H1 (cell line): ENCODE data around the gene HLA-DQA1. TPM values are rescaled to one million over a fixed set of nuclear protein-coding genes. Genes with fewer than 3 reads are reported as not detected.

Source experiments
- CTCF ChIA-PET: fragments of 300-600 bp; sonication (Branson Sonifier 250); formaldehyde crosslinking; loops from one replicate; lab custom pipeline; 2021; ENCODE audit not compliant: partially characterized antibody; lab: Charles Lee
- POLR2A ChIA-PET: fragments of 300-600 bp; sonication (Branson Sonifier 250); formaldehyde crosslinking; loops from one replicate; lab custom pipeline; 2021; ENCODE audit warnings: inconsistent platforms; ENCODE audit not compliant: partially characterized antibody; lab: Charles Lee
- DNase-seq, 2 experiments: peaks; one replicate each; pipeline versions ENCODE4 v3.0.0 to v3.0.0-alpha.2; 2010 to 2022; ENCODE audit warnings: low spot score in 2 of 2, low read depth in 1 of 2, mixed read lengths in 1 of 2
- FAIRE-seq: peaks from 2 replicates; lab custom pipeline; 2011; peaks lifted over from hg19 to GRCh38; lab: Jason Lieb, UNC
- H2AFZ ChIP-seq: 2 replicates; pipeline ENCODE4 v1.8.1; 2012; ENCODE audit warnings: low read length, inconsistent platforms
- H2AK5ac ChIP-seq: 2 replicates; pipeline ENCODE4 v1.6.1; 2013; ENCODE audit warnings: low read depth, low read length
- H2BK120ac ChIP-seq: replicated peaks from 2 replicates; pipeline ENCODE3; 2013; ENCODE audit warnings: low read depth, low read length, inconsistent platforms
- H2BK12ac ChIP-seq: 2 replicates; pipeline ENCODE4 v1.6.1; 2013; ENCODE audit warnings: low read depth, low read length
- H2BK15ac ChIP-seq: 2 replicates; pipeline ENCODE4 v1.6.1; 2013; ENCODE audit warnings: low read length
- H2BK20ac ChIP-seq: 2 replicates; pipeline ENCODE4 v1.6.1; 2013; ENCODE audit warnings: low read length
- H2BK5ac ChIP-seq: 2 replicates; pipeline ENCODE4 v1.6.1; 2013; ENCODE audit warnings: low read depth, low read length
- H3K14ac ChIP-seq: 2 replicates; pipeline ENCODE4 v1.6.1; 2013; ENCODE audit warnings: inconsistent platforms; ENCODE audit not compliant: insufficient read length
- H3K18ac ChIP-seq: 2 replicates; pipeline ENCODE4 v1.6.1; 2013; ENCODE audit warnings: low read length; ENCODE audit errors: extremely low read depth
- H3K23ac ChIP-seq: 2 replicates; pipeline ENCODE4 v1.6.1; 2013; ENCODE audit warnings: inconsistent platforms; ENCODE audit not compliant: insufficient read length
- H3K23me2 ChIP-seq: 2 replicates; pipeline ENCODE4 v1.6.1; 2013; ENCODE audit warnings: low read depth, low read length
- H3K27ac ChIP-seq: 2 replicates; pipeline ENCODE4 v1.6.1; 2011; ENCODE audit warnings: low read depth, low read length, inconsistent platforms
- H3K27me3 ChIP-seq, 4 experiments: replicated peaks in 1 of 4; 1 replicate in 1 of 4; 2 replicates in 3 of 4; pipeline versions ENCODE4 v1.6.1 to v1.8.1; 2011 to 2013; ENCODE audit warnings: low read length in 3 of 4, mild to moderate bottlenecking in 3 of 4, inconsistent platforms in 2 of 4, mixed read lengths in 2 of 4, moderate library complexity in 1 of 4; ENCODE audit not compliant: control insufficient read depth in 3 of 4, insufficient read depth in 3 of 4; ENCODE audit errors: extremely low read depth in 1 of 4
- H3K36me3 ChIP-seq, 4 experiments: 2 replicates each; pipeline versions ENCODE4 v1.6.1 to v1.8.1; 2011 to 2013; ENCODE audit warnings: mild to moderate bottlenecking in 4 of 4, low read length in 3 of 4, moderate library complexity in 2 of 4, control low read depth in 1 of 4, inconsistent platforms in 1 of 4; ENCODE audit not compliant: insufficient read depth in 4 of 4, control insufficient read depth in 2 of 4
- H3K4ac ChIP-seq: replicated peaks from 2 replicates; pipeline ENCODE3; 2013; ENCODE audit warnings: low read length, low read depth, mixed read lengths, inconsistent platforms; ENCODE audit not compliant: insufficient read length
- H3K4me1 ChIP-seq, 4 experiments: replicated peaks in 1 of 4; 1 replicate in 1 of 4; 2 replicates in 3 of 4; pipeline versions ENCODE4 v1.6.1 to v1.8.1; 2011 to 2013; ENCODE audit warnings: low read length in 3 of 4, inconsistent platforms in 2 of 4, mixed read lengths in 1 of 4; ENCODE audit not compliant: insufficient read depth in 4 of 4, control insufficient read depth in 3 of 4
- H3K4me2 ChIP-seq, 2 experiments: 2 replicates each; pipeline versions ENCODE4 v1.6.1 to v1.8.1; 2011 to 2013; ENCODE audit warnings: low read depth in 2 of 2, low read length in 2 of 2, control low read depth in 1 of 2, inconsistent platforms in 1 of 2, mild to moderate bottlenecking in 1 of 2; ENCODE audit not compliant: insufficient read depth in 1 of 2
- H3K4me3 ChIP-seq, 4 experiments: fragments of 200-600, 300-600 bp in 1 of 4; sonication (generic), shearing (Covaris generic), sonication (Bioruptor Twin) in 1 of 4; 2 replicates each; pipeline versions ENCODE4 v1.5.1 to v1.8.1; 2011 to 2016; ENCODE audit warnings: low read length in 4 of 4, low read depth in 3 of 4, control low read depth in 2 of 4, inconsistent platforms in 2 of 4, mild to moderate bottlenecking in 2 of 4, mixed read lengths in 1 of 4, moderate library complexity in 1 of 4; ENCODE audit not compliant: insufficient read depth in 2 of 4; ENCODE audit errors: extremely low read depth in 1 of 4
- H3K56ac ChIP-seq: replicated peaks from 2 replicates; pipeline ENCODE3; 2013; ENCODE audit warnings: low read depth, mild to moderate bottlenecking, mixed read lengths, low read length, inconsistent platforms; ENCODE audit not compliant: insufficient read length
- H3K79me1 ChIP-seq: 2 replicates; pipeline ENCODE4 v1.6.1; 2013; ENCODE audit warnings: low read depth, low read length, control low read depth
- H3K79me2 ChIP-seq, 2 experiments: 2 replicates each; pipeline versions ENCODE4 v1.6.1 to v1.8.1; 2012 to 2013; ENCODE audit warnings: low read length in 2 of 2, mild to moderate bottlenecking in 2 of 2, inconsistent platforms in 1 of 2; ENCODE audit not compliant: insufficient read depth in 2 of 2, control insufficient read depth in 1 of 2
- H3K9ac ChIP-seq, 4 experiments: replicated peaks in 1 of 4; 1 replicate in 1 of 4; 2 replicates in 3 of 4; pipeline versions ENCODE4 v1.6.1 to v1.8.1; 2011 to 2013; ENCODE audit warnings: low read depth in 3 of 4, low read length in 3 of 4, control low read depth in 2 of 4, mild to moderate bottlenecking in 2 of 4, moderate library complexity in 2 of 4, inconsistent platforms in 1 of 4; ENCODE audit errors: extremely low read depth in 1 of 4
- H3K9me3 ChIP-seq, 2 experiments: 2 replicates each; pipeline versions ENCODE4 v1.6.1 to v1.8.1; 2012 to 2013; ENCODE audit warnings: mild to moderate bottlenecking in 2 of 2, moderate library complexity in 2 of 2, control low read depth in 1 of 2, inconsistent platforms in 1 of 2, low read depth in 1 of 2, low read length in 1 of 2, mixed read lengths in 1 of 2; ENCODE audit not compliant: insufficient read depth in 2 of 2
- H4K20me1 ChIP-seq, 2 experiments: replicated peaks in 1 of 2; 2 replicates each; pipeline versions ENCODE3 to v1.8.1; 2011 to 2013; ENCODE audit warnings: inconsistent platforms in 2 of 2, low read length in 2 of 2, mild to moderate bottlenecking in 1 of 2; ENCODE audit not compliant: insufficient read depth in 2 of 2, control insufficient read depth in 1 of 2
- H4K5ac ChIP-seq: 2 replicates; pipeline ENCODE4 v1.6.1; 2013; ENCODE audit warnings: low read length, low read depth, mixed read lengths, inconsistent platforms; ENCODE audit not compliant: insufficient read length
- H4K8ac ChIP-seq: 2 replicates; pipeline ENCODE4 v1.8.0; 2013; ENCODE audit warnings: mild to moderate bottlenecking, moderate library complexity, low read length, inconsistent platforms; ENCODE audit not compliant: insufficient read depth; ENCODE audit errors: extremely low read depth
- H4K91ac ChIP-seq: replicated peaks from 2 replicates; pipeline ENCODE3; 2013; ENCODE audit warnings: low read length, mixed read lengths, inconsistent platforms; ENCODE audit not compliant: insufficient read length
- ASH2L ChIP-seq: fragments of 200-600, 300-600 bp; sonication (generic); IDR thresholded peaks from one replicate; pipeline ENCODE4 v1.7.1; 2017; ENCODE audit warnings: low read length
- CHD2 ChIP-seq: IDR thresholded peaks from 2 replicates; pipeline ENCODE4 v1.6.1; 2012; ENCODE audit warnings: low read length, improper control_type of control experiment
- CTBP2 ChIP-seq: IDR thresholded peaks from 2 replicates; pipeline ENCODE4 v1.7.0; 2011; ENCODE audit warnings: borderline replicate concordance, mild to moderate bottlenecking, moderate library complexity, mixed read lengths, low read length; ENCODE audit not compliant: insufficient read depth, insufficient read length
- EP300 ChIP-seq, 2 experiments: IDR thresholded peaks; 1 replicate in 1 of 2; 2 replicates in 1 of 2; pipeline ENCODE4 v1.6.1; 2011 to 2012; ENCODE audit warnings: low read depth in 2 of 2, low read length in 2 of 2, mild to moderate bottlenecking in 2 of 2, borderline replicate concordance in 1 of 2, inconsistent platforms in 1 of 2, moderate library complexity in 1 of 2
- JUN ChIP-seq: IDR thresholded peaks from 2 replicates; pipeline ENCODE4 v1.6.1; 2011; ENCODE audit warnings: low read depth, mild to moderate bottlenecking, improper control_type of control experiment, low read length
- NRF1 ChIP-seq: IDR thresholded peaks from 2 replicates; pipeline ENCODE4 v1.6.1; 2011; ENCODE audit warnings: mild to moderate bottlenecking, low read depth, low read length, improper control_type of control experiment
- RBBP5 ChIP-seq: IDR thresholded peaks from 2 replicates; pipeline ENCODE4 v1.7.1; 2012; ENCODE audit warnings: low read depth, mild to moderate bottlenecking, inconsistent platforms, low read length, moderate library complexity, borderline replicate concordance
- SIX5 ChIP-seq: IDR thresholded peaks from 2 replicates; pipeline ENCODE4 v1.6.1; 2011; ENCODE audit warnings: mild to moderate bottlenecking, low read depth, low read length
- SP1 ChIP-seq: IDR thresholded peaks from 2 replicates; pipeline ENCODE4 v1.6.1; 2011; ENCODE audit warnings: low read depth, low read length
- SP2 ChIP-seq: IDR thresholded peaks from 2 replicates; pipeline ENCODE4 v1.6.1; 2012; ENCODE audit warnings: mild to moderate bottlenecking, low read length, inconsistent platforms
- TAF1 ChIP-seq: IDR thresholded peaks from 2 replicates; pipeline ENCODE4 v1.6.1; 2011; ENCODE audit warnings: mild to moderate bottlenecking, low read depth, low read length
- TAF7 ChIP-seq: optimal IDR thresholded peaks from 2 replicates; pipeline ENCODE3; 2011; ENCODE audit warnings: low read depth, mild to moderate bottlenecking, inconsistent platforms, low read length, moderate library complexity, borderline replicate concordance
- TBP ChIP-seq: IDR thresholded peaks from 2 replicates; pipeline ENCODE4 v1.6.1; 2011; ENCODE audit warnings: low read depth, low read length, improper control_type of control experiment
- ZNF274 ChIP-seq: IDR thresholded peaks from 2 replicates; pipeline ENCODE4 v1.7.0; 2012; ENCODE audit warnings: low read length, borderline replicate concordance; ENCODE audit errors: extremely low read depth
- WGBS, 2 experiments: shearing (Covaris generic) in 1 of 2; methylation state at CpG; one replicate each; pipeline versions ENCODE4 v1.1.6 to v1.1.7; 2013 to 2015; ENCODE audit warnings: low lambda C conversion rate in 2 of 2, mixed read lengths in 2 of 2, inconsistent platforms in 1 of 2, low coverage in 1 of 2, missing lambda C conversion rate in 1 of 2; ENCODE audit not compliant: insufficient replicate concordance in 2 of 2, insufficient coverage in 1 of 2, insufficient read length in 1 of 2; ENCODE audit errors: extremely low coverage in 1 of 2, missing lambda C conversion rate in 1 of 2; 5-methylcytosine and 5-hydroxymethylcytosine counted together
- polyA plus RNA-seq, 7 experiments: library from polyadenylated mRNA; depleted of rRNA in 3 of 7; stranded (reverse) in 5 of 7; unstranded in 2 of 7; fragments of >200 nt in 5 of 7; fragments of 200-250 nt in 2 of 7; gene quantifications; 1 replicate in 5 of 7; 2 replicates in 1 of 7; 4 replicates in 1 of 7; pipeline versions ENCODE4 v1.2.1 to v1.2.3, GENCODE V29; 2011 to 2013; ENCODE audit warnings: missing spikeins in 2 of 7, mixed read lengths in 2 of 7
- total RNA-seq: library from RNA; stranded (reverse); fragmentation: NEBNext Ultra II Directional; extraction: Animal tissue kit (Norgen Biotek cat#: 25700); gene quantifications from 2 replicates; pipeline ENCODE4 v1.2.1, GENCODE V29; 2021
- TF ChIP-seq, protein P1 (sequence below): IDR thresholded peaks from 2 replicates; pipeline ENCODE4 v1.6.1; 2011; ENCODE audit warnings: low read length, improper control_type of control experiment

The HLA-DQA1 gene
- total and polyA plus RNA-seq, 2 of the 8 experiments (the other 6 are each of a cell fraction or from before 2014, with no cell fraction given) = 0.12 TPM; not detected in 1

DNA sequence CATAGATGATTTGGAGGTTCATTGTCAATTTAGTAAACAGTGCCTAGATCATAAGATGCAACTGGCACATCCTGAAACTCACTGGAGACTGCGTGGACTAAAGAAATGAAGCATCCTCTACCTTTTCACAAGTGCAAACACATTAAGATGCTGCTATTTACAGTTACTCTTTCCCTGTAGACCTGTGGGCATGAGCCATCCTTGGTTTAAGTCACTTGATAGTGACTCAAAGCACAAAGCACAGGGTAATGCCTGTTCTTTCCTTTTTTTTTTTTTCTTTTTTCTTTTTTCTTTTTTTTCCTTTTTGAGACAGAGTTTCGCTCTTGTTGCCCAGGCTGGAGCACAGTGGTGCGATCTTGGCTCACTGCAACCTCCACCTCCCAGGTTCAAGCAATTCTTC lies 10.0 kb upstream of the HLA-DQA1 start:
- Histone ChIP-seq H3K23me2 (no peaks in the 10 kb centered on the region), H3K4me2 (no peak overlapping the region), H2BK12ac (no peak overlapping the region), H3K56ac (no peak overlapping the region), H3K27me3 (no peaks in the 10 kb centered on the region), H2BK5ac (no peak overlapping the region), H3K4me3 (no peak overlapping the region), H4K5ac (no peak overlapping the region), H3K27ac (no peak overlapping the region), H3K14ac (no peak overlapping the region), H2AFZ (no peak overlapping the region), H2BK20ac (no peak overlapping the region), H3K79me1 (no peaks in the 10 kb centered on the region), H3K4me1 (no peaks in the 10 kb centered on the region), H3K4ac (no peak overlapping the region), H3K23ac (no peak overlapping the region), H3K9ac (no peak overlapping the region), H3K18ac (no peak overlapping the region), H2BK15ac (no peak overlapping the region), H3K36me3 (no peaks in the 10 kb centered on the region), H2AK5ac (no peak overlapping the region), H2BK120ac (no peak overlapping the region), H4K20me1 (no peaks in the 10 kb centered on the region), H4K8ac (no peak overlapping the region), H3K9me3 (no peaks in the 10 kb centered on the region), H3K79me2 (no peaks in the 10 kb centered on the region), H4K91ac (no peak overlapping the region)
- CTCF ChIA-PET = no interaction called here
- POLR2A ChIA-PET = no interaction called here
- no peak for DNase-seq
- 0% methylated on average over 1 of the region's 3 CpGs; no CpG with 5 or more reads in 1 of the 2 experiments for WGBS, 2 experiments
- no peak for FAIRE-seq
- TF ChIP-seq RBBP5 = no peak
- no peak for TF ChIP-seq EP300 (IDR thresholded peaks at IDR 0.05; ENCODE audit: borderline replicate concordance in 1 of 2, low read depth in 2 of 2, low read length in 2 of 2)
- TF ChIP-seq CTBP2 = no peak
- TF ChIP-seq TAF1 = no peak
- TF ChIP-seq TAF7 = no peak
- TF ChIP-seq CHD2 = no peak
- TF ChIP-seq ZNF274 = no peak
- TF ChIP-seq, protein P1, sequence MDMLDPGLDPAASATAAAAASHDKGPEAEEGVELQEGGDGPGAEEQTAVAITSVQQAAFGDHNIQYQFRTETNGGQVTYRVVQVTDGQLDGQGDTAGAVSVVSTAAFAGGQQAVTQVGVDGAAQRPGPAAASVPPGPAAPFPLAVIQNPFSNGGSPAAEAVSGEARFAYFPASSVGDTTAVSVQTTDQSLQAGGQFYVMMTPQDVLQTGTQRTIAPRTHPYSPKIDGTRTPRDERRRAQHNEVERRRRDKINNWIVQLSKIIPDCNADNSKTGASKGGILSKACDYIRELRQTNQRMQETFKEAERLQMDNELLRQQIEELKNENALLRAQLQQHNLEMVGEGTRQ = no peak
- TF ChIP-seq SP1 = no peak
- no peak for TF ChIP-seq ASH2L
- TF ChIP-seq NRF1 = no peak
- no peak for TF ChIP-seq SP2
- no peak for TF ChIP-seq SIX5
- TF ChIP-seq JUN = no peak
- TF ChIP-seq TBP = no peak
